HG03175 (cell line): Measurements from ENCODE around the gene AP1S3.
A peak's percentile ranks its signal among the peaks of the same experiment; 100 is the strongest.
"Not testable (repeated sequence)": the region's sequence is repeated elsewhere in the genome, so short reads cannot be mapped to it uniquely, and the experiment has no call there.

Experiments used
- ATAC-seq: cut with Tn5 transposase; IDR thresholded peaks from one replicate; pipeline ENCODE4 v1.9.1; 2021; ENCODE audit warnings: mild to moderate bottlenecking, moderate library complexity; ENCODE audit not compliant: unreplicated experiment

Gene AP1S3

DNA sequence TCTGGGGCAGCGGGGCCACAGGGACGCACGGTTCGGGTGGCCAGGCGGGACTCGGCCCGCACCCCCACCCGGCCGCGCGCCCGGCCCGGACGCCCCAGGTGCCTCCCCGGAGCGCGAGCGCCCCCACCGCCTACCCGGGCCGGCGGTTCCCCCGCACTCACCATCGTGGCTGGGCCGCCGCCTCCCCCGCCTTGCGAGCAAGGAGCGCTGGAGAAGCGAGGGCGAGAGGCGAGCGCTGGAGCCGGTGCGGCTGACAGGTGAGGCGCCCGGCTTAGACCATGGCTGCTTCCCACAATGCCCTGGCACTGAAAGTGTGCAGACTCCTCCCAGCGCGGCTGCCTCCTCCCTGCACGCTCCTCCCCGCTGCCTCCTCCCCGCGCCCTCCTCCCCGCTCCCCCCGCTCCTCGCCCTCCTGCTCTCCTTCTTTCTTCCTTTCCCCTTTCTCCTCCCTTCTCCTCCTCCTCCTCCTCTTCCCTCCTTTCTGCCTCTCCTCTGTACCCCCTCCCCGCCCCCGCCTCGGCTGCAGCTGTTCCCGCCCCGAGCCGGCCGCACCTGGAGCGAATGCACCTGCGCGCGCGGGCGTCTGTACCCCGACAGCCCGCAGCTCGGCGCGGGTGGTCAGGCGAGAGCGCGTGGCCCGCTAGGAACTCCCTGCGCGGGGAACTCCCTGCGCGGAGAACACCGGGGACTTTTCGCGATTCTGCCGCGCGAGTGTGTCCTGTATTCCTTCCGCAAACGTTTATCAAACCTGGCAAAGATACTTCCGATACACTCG is at the start of gene AP1S3:
Gene AP1S3 (minus strand): TSS at position 296 of the 775 bp plus-strand sequence. CDS start 132 bp downstream, at position 164.
- ATAC-seq, result peak; percentile 77

DNA sequence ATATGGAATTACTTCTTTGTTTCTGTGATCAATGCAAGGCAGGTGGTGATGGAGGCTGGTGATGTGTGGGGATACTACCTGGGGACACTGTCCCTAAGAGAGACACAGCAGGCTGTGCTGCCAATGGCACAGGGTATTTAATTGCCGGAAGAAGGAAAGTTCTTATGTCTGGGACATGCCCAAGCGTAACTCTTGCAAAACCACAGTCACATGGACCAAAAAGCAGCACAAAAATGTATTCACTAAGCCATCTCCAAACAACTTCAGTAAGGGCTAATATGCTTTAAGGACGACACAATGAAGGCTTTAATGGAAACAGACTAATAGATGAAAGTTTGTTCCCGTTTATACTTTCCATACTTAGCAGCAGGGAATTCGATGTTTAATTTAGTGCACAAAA is 49.7 kb upstream of the AP1S3 start:
- ATAC-seq, result no peak

DNA sequence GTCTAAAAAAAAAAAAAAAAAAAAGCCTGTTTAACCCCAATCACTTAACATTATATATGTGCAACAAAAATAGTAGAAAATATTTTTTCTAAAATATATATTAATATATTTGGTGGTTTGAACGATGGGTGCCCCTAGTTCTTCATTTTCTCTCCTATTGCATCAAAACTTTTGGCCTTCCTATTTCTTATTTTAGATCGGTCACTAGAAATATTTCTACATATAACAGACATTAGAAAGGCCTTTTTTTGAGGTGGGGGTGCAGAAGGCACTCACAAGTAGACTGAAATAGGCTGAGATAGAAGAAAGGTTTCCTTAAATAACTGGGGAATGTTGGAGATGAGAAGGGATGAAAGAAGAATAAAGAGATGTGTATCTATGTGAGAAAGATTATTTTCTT is 49.3 kb upstream of the AP1S3 start:
- ATAC-seq, result no peak

DNA sequence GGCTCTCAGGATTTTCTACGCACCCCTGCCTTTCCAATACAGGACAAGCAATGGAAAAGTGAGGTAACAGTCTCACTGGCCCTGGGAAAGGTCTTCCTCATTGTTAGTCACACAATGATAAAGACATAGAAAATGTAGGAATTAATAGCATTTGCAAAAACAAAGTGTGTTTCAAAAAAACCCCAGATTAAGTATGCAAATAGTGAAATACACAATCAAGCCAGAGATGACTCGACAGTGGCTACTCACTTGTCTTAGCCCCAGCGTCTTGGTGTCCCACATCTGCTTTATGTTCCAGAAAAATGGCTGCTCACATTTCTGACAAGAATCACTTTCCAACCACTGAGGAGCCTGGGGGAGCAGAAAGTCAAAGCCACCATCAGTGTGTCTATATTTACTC is 47.0 kb upstream of the AP1S3 start:
- ATAC-seq, result peak; percentile 70

DNA sequence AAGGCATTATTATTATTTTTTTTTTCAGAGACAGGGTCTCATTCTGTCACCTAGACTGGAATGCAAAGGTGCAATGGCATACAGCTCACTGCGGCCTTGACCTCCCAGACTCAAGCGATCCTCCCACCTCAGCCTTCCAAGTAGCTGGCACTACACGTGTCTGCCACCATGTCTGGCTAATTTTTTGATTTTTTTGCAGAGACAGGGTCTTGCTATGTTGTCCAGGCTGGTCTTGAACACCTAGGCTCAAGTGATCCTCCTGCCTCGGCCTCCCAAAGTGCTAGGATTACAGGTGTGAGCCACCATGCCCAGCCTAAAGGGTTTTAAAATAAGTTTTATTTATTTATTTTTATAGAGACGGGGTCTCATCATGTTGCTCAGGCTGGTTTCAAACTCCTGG is 45.3 kb upstream of the AP1S3 start:
- ATAC-seq, result no peak

DNA sequence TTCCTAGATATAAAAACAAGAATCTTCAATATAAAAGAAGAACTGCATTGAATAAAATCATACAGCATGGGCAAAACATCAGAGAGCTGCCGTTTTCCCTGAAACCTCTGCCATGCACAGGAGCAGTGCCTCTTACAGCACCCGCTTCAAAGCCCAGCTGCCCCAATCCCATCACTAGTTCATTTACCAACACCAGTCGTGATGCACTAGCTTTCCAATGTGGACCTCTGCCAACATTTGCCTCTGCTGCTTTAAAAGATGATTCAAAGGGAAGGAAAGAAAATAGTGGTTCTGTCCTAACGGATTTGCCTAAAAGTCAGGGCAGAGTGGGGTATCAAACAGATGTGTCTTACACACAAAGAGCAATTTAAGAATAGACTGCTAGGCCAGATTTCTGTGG is 43.4 kb upstream of the AP1S3 start:
- ATAC-seq, result no peak

DNA sequence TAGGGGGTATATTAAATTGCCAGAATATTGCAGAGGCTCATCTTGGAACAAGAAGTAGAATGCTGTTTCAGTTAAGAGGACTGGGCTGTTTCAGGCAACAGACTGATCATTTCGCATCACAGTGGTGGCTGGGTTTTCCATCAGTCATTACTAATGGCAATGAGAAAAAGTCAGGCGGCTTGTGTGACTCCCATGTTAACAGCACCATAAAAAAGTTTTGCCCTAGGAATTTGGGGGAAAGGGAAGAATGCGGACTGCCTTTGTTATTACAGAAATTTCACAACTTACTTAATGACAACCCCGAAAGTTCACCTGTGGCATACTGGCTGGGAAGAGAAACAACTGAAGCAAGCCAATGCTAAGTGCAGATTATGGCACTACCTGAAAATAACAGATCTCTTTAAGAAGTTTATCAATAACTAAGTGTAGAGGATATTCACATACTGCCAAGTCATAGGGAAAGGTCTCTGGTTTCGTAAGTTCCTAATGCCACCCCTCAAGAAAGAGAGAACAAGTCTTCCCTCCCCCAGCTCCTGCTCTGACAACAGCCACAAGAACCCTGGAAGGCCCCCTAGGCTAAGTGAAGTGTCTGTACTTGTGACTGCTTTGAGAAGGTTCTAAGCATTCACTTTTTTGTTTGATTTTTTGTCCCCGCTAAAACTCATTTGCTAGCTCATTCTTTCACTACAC is 40.5 kb upstream of the AP1S3 start:
- peak; percentile 53 for ATAC-seq

DNA sequence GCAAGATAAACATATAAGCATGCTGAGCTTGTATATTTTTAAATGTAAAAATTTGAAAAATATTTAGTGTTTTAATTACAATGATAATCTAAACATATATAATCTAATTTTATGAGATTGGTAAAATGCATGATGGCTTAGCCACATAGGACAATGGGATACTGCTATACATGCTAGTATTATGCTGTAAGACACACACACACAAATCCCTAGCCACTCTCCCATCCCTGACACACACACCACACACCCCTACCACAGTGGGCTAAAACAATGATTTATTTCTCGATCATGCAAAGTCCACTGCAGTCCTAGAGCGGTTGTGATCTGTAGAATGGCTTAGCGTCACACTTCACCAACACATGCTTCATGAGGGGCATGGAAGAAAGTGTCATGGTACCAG is 36.3 kb upstream of the AP1S3 start:
- no peak for ATAC-seq

DNA sequence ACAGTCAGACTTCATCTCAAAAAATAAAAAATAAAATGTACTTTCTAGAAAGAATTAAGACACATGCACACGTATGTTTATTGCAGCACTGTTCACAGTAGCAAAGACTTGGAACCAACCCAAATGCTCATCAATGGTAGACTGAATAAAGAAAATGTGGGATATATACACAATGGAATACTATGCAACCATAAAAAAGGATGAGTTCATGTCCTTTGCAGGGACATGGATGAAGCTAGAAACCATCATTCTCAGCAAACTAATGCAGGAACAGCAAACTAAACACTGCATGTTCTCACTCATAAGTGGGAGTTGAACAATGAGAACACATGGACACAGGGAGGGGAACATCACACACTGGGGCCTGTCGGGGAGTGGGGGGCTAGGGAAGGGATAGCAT is 35.4 kb upstream of the AP1S3 start:
- ATAC-seq, result not testable (repeated sequence)

DNA sequence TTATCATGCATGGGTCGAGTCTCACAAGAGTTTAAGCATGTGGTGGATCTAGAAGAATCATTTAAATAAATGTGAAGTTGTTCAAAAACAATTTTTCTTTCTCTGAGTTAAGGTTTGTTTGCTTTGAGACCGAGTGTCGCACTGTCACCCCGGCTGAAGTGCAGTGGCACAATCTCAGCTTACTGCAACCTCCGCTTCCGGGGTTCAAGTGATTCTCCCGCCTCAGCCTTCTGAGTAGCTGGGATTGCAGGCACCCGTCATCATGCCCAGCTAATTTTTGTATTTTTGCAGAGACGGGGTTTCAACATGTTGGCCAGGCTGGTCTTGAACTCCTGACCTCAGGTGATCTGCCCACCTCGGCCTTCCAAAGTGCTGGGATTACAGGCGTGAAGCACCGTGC is 34.3 kb upstream of the AP1S3 start:
- ATAC-seq, result not testable (repeated sequence)

DNA sequence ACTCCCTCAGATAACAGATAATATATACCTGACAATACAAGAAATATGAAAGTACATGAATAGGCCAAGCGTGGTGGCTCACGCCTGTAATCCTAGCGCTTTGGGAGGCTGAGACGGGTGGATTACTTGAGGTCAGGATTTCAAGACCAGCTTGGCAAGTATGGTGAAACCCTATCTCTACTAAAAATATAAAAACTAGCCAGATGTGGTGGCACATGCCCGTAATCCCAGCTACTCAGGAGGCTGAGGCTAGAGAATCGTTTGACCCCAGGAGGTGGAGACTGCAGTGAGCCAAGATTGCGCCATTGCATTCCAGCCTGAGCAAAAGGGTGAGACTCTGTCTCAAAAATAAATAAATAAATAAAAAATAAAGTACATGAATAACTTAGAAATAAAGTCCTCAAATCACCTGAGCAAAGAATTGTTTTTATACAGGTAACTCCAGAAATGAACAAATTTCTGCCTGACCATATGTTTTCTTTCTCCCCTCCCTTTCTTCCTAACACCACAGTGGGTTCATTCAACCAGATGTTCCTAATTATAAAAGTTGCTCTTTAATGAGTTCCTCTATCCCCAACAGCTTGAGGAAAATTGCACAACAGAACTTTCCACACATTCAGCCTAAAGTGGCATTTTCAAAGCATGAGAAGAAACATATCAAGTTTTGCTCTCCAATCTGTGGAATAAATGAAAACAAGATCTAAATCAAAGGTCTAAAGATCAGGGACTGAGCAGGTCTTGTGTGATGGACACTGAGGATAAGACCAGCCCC is 33.6 kb upstream of the AP1S3 start:
- ATAC-seq, result no peak

DNA sequence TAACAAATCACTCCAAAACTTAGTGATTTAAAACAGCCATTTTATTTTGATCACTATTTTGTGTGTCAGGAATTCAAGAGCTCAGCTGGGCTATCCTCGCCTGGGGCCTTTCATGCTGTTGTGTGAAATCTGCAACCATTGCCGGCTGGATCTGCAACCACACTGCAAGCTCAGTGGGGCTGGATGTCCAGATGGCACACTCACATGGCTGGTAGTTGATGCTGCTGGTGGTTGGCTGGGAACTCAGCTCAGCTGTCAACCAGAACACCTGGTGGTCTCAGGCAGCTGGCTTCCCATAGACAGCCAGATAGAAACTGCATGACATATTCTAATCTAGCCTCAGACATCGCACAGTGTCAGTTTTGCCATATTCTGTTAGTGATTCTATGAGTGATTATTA is 30.6 kb upstream of the AP1S3 start:
- no peak for ATAC-seq

DNA sequence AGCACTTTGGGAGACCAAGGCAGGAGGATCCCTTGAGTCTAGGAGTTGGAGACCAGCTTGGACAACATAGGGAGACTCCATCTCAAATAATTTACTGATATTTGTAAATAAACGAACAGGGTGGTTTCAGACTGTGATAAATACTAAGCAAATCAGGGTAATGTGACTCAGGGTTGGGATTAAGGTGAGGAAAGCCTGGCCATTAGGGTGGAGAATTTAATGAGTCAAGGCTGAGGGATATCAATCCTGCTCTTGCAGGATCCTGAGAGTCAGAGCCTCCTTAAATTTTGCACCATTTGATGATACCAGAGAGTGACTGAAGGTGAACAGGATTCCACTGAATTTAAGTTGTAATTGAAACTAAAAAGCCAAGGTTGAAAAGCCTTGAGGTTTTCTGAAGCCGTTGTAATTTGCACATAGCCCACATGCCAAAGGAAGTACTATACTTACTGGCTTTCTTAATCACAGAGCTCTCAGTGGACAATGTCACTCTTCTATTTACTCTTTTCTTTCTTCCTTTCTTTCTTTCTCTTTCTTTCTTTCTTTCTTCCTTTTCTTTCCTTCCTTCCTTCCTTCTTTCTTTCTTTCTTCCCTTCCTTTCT is 28.6 kb upstream of the AP1S3 start:
- no peak for ATAC-seq

DNA sequence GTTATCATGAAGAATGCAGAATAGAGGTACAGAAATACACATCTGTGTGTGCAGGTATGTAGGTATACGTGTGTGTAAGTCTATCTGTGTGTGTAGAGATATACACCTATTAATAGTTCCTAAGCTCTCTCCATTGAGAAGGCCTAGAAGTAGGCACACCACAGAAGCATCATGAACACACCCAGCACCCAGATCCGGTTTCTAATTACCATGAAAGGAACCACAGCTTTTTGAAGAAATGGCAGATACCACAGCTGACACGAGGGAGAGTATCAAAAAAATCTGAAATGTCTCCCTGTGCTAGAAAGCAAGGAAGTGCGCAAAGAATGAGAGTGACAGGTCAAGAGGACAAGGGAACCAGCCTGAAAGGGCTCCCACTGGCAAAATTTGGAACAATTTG is 27.7 kb upstream of the AP1S3 start:
- no peak for ATAC-seq

DNA sequence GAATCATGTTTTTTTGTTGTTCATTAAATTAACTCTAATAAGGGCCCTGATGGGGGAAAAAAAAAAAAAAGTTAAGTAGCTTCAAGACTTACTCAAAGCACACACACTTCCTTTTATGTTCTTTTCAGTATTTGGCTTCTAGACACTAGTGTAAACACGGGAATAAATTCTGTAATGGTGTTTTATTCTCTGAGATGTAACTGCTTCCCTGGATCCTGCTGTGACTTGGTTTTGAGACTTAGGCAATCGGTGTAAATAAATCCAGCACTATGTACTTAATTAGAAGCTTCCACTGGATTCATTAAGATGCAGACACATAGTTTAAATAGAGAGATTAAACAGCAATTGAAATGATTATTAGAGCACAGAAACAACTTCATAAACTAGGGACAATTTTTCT is 26.1 kb upstream of the AP1S3 start:
- no peak for ATAC-seq

DNA sequence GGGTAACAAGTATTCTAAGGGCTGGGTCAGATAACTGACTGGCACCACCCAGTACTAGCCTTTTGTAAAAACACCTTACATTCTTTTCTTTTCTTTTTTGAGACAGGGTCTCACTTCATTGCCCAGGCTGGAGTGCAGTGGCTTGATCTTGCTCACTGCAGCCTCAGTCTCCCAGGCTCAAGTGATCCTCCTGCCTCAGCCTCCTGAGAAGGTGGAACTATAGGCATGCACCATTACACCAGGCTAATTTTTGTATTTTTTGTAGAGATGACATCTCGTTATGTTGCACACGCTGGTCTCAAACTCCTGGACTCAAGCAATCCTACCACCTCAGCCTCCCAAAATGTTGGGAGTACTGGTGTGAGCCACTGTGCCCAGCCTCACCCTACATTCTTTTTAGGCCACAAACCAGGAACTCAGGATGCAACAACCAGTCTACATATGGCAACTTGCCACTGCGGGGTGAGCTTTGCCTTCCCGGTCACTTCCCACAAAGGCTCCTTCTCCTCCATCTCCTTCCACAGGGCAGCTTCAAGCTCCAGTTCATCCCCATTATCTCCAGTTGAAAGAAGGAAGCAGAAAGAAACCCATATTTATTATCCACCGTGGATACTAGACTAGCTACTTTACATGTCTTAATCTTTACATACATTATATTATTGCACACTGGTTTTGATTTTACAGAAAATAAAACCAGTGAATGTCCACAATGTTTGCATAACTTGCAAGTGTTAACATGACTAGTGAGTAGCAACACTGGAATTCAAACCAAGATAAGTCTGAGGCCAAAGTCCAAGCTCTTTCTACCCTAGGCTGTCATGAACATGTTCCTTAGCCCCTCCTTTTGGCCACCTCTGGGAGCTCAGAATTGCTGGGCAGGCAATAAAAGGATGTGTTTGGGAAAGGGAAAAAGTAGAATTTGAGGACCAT is 23.7 kb upstream of the AP1S3 start:
- ATAC-seq, result no peak

DNA sequence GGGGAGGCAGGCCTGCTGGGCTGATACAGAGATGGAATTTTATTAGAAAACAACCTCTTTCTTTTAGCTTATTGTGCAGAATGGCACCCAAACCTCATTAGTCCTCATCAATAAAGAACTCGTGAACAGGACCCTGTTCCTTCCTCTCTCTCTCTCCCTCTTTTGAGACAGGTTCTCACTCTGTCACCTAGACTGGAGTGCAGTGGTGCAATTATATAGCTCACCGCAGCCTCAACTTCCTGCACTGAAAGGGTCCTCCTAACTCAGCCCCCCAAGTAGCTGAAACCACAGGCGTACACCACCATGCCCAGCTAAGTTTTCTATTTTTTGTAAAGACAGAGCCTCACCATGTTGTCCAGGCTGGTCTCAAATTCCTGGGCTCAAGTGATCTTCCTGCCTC is 21.7 kb upstream of the AP1S3 start:
- ATAC-seq, result no peak

DNA sequence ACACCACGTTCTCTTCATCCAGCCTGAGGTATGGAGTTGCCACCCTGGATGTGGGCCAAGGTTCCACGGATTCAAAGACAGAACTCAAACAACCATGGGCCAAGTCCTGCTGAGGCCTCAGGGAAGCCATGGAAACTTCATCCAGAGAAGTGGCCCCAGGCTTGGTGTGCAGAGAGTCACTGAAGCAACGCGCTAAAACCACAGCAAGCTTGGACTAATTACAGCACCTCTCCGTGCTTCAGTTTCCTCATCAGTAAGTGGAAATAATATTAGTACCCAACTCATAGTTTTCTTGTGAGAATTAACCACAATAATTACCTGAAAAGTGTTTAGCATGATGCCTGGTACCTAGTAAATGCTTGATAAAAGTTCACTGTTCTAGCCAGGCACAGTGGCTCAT is 19.2 kb upstream of the AP1S3 start:
- peak; percentile 52 for ATAC-seq

DNA sequence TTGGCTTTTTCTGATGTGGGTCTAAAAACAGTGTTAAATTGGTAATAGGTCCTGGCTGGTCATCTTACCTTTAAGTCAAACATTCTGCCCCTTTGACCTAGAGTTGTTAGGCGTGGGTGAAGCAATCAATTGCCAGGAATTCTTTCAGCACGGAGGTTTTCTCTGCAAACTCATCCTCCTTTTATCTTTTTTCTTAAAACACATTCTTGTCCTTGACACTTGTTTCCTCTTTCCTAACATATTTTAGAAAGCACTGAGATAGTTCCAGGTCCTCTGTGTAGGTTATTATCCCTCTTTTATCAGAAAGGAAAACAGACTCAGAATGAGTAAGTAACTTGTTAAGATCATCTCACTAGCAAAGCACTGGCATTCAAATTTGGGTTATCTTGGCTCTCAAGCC is 18.6 kb upstream of the AP1S3 start:
- no peak for ATAC-seq

DNA sequence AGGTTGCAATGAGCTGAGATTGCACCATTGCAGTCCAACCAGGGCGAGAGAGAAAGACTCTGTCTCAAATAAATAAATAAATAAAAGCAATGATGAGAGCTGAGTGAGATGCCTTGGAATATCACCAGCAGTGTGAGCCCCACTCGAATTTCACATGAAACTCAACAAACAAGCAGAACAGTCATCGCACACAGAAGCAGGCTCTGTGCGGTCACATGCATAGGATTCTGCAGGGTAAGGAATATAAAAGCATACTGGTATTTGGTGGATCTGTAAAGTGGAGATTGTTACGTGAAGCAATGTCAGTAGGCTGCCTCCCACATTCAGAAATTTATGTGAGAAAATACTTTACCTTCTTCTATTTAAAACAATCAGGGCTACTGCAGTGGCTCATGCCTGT is 18.0 kb upstream of the AP1S3 start:
- ATAC-seq, result no peak
